OCI-LY7 (cell line): ENCODE results near the gene FOXO6. TPM values are rescaled to one million over a fixed set of nuclear protein-coding genes. Genes with fewer than 3 reads are reported as not detected.

ENCODE experiments used
- BruUV-seq: library from RNA; stranded (reverse); fragments of 400-500 nt; replicated peaks from 2 replicates; lab custom pipeline; 2021; lab: Mats Ljungman, UMichigan
- CTCF ChIA-PET: fragments of 300-600 bp; sonication (Branson Sonifier 250); formaldehyde crosslinking; loops from one replicate; lab custom pipeline; 2022; ENCODE audit warnings: antibody characterized with exemption; ENCODE audit not compliant: unreplicated experiment; lab: Charles Lee
- POLR2A ChIA-PET: fragments of 300-600 bp; sonication (Branson Sonifier 250); formaldehyde crosslinking; loops from one replicate; lab custom pipeline; 2022; ENCODE audit warnings: antibody characterized with exemption; lab: Charles Lee
- DNase-seq: peaks from one replicate; pipeline ENCODE4 v3.0.0-alpha.2; 2015; ENCODE audit warnings: low spot score
- H2AFZ ChIP-seq: fragments of 200-600 bp; sonication (generic), shearing (Covaris generic); 2 replicates; pipeline ENCODE4 v1.6.1; 2014; ENCODE audit warnings: mild to moderate bottlenecking, antibody characterized with exemption, low read length, moderate library complexity
- H3K27ac ChIP-seq: fragments of 200-600 bp; sonication (generic); 2 replicates; pipeline ENCODE4 v1.5.1; 2014; ENCODE audit warnings: mixed run types, low read depth, mild to moderate bottlenecking, moderate library complexity, low read length, inconsistent platforms; ENCODE audit not compliant: poor library complexity, severe bottlenecking
- H3K36me3 ChIP-seq: fragments of 200-600 bp; sonication (generic); 2 replicates; pipeline ENCODE4 v1.6.1; 2014; ENCODE audit warnings: mild to moderate bottlenecking, antibody characterized with exemption, low read length, moderate library complexity, mixed read lengths; ENCODE audit not compliant: insufficient read depth
- H3K4me1 ChIP-seq: fragments of 200-600 bp; sonication (generic); 2 replicates; pipeline ENCODE4 v1.5.1; 2014; ENCODE audit warnings: mild to moderate bottlenecking, low read length; ENCODE audit not compliant: insufficient read depth, poor library complexity, severe bottlenecking
- H3K4me2 ChIP-seq: fragments of 200-600 bp; sonication (generic); 2 replicates; pipeline ENCODE4 v1.6.1; 2014; ENCODE audit warnings: mild to moderate bottlenecking, low read length
- H3K4me3 ChIP-seq: fragments of 200-600 bp; sonication (generic); 2 replicates; pipeline ENCODE4 v1.5.1; 2014; ENCODE audit warnings: mild to moderate bottlenecking, low read depth, low read length; ENCODE audit not compliant: poor library complexity, severe bottlenecking
- H3K79me2 ChIP-seq: fragments of 200-600 bp; sonication (generic); 2 replicates; pipeline ENCODE4 v1.6.1; 2016; ENCODE audit warnings: low read depth, mild to moderate bottlenecking, low read length, moderate library complexity, mixed read lengths; ENCODE audit not compliant: insufficient read depth
- H3K9me2 ChIP-seq: fragments of 200-600 bp; sonication (generic); 2 replicates; pipeline ENCODE4 v1.6.1; 2016; ENCODE audit warnings: mild to moderate bottlenecking, low read length, mixed read lengths; ENCODE audit not compliant: insufficient read depth
- H3K9me3 ChIP-seq: fragments of 200-600 bp; sonication (generic); 2 replicates; pipeline ENCODE4 v1.6.1; 2014; ENCODE audit warnings: mild to moderate bottlenecking, mixed run types, low read length, mixed read lengths
- H4K20me1 ChIP-seq: fragments of 200-600 bp; sonication (generic); 2 replicates; pipeline ENCODE4 v1.6.1; 2014; ENCODE audit warnings: mild to moderate bottlenecking, antibody characterized with exemption, low read length, moderate library complexity, mixed read lengths; ENCODE audit not compliant: insufficient read depth
- CTCF ChIP-seq: fragments of 200-600 bp; sonication (generic); conservative IDR thresholded peaks from 2 replicates; pipeline ENCODE4 v1.5.1; 2014; ENCODE audit warnings: mild to moderate bottlenecking, antibody characterized with exemption, low read length, moderate library complexity, mixed read lengths
- EZH2phosphoT487 ChIP-seq: fragments of 200-600 bp; sonication (generic); IDR thresholded peaks from 2 replicates; pipeline ENCODE4 v1.6.1; 2018; ENCODE audit warnings: low read depth, borderline replicate concordance, mild to moderate bottlenecking, mixed run types, antibody characterized with exemption, low read length, moderate library complexity, mixed read lengths
- intact Hi-C: fragments of 100-400 bp; cut with micrococcal nuclease; formaldehyde crosslinking; loops from one replicate; pipeline ENCODE4 v1.10.0; 2022; ENCODE audit not compliant: unreplicated experiment
- total RNA-seq, 2 experiments: library from RNA; depleted of rRNA in 1 of 2; stranded (reverse); fragments of >200 nt in 1 of 2; shearing (Covaris generic) in 1 of 2; gene quantifications; 2 replicates each; pipeline ENCODE4 v1.2.3, GENCODE V29; 2014 to 2022

FOXO6 gene
- total RNA-seq, 2 experiments from 2014 or later = not detected

GRCh38 chr1:41408691-41409090 lies 47.5 kb downstream of the FOXO6 start:
- Histone ChIP-seq H3K27ac (no peak overlapping the region), H3K9me2 (no peaks in the 10 kb centered on the region), H3K4me1 (no peaks in the 10 kb centered on the region), H3K9me3 (no peaks in the 10 kb centered on the region), H3K4me3 (no peak overlapping the region), H2AFZ (no peak overlapping the region), H4K20me1 (no peaks in the 10 kb centered on the region), H3K4me2 (no peak overlapping the region), H3K79me2 (no peaks in the 10 kb centered on the region), H3K36me3 (no peaks in the 10 kb centered on the region)
- DNase-seq = no peak
- no TSS peak for BruUV-seq
- intact Hi-C loops = no loop called here
- no peak for TF ChIP-seq CTCF
- no peak for TF ChIP-seq EZH2phosphoT487
- CTCF ChIA-PET = interaction anchor here (0.5 to 0.6 kb wide), 2 partner anchors 14 to 90 kb away, joined by 3 read pairs; no protein-coding TSS in a partner anchor
- POLR2A ChIA-PET = no interaction called here

DNA sequence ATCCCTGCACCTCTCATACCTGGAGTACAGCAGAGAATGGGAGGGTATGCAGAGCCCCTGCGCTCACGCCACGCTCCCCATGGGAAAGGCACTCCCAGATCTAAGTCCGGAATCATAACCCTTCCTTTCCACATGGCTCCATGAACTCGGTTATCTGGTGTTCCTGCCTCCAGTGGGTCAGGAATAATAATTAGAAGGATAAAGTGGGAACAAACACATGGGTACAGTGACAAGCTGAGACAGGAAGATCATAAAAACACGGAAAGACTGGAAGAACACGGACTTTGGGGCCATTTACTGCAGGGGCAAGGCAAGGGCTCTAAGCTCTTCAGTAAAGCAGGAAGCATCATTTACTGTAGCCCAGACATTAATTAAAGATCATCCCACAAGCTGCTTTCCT lies 48.6 kb downstream of the FOXO6 start:
- Histone ChIP-seq H3K9me2 (no peaks in the 10 kb centered on the region), H2AFZ (no peak overlapping the region), H3K36me3 (no peaks in the 10 kb centered on the region), H3K4me1 (no peaks in the 10 kb centered on the region), H3K79me2 (no peaks in the 10 kb centered on the region), H3K9me3 (no peaks in the 10 kb centered on the region), H3K4me2 (no peak overlapping the region), H4K20me1 (no peaks in the 10 kb centered on the region), H3K4me3 (no peak overlapping the region), H3K27ac (no peak overlapping the region)
- DNase-seq = no peak
- ChIA-PET CTCF (no interaction called here), POLR2A (no interaction called here)
- BruUV-seq = no TSS peak
- intact Hi-C loops = loop anchor here (10.0 kb wide), 1 partner anchor 45 kb away; the partner anchor contains the start of gene FOXO6
- no peak for TF ChIP-seq EZH2phosphoT487

GRCh38 chr1:41410462-41410861 lies 49.2 kb downstream of the FOXO6 start:
- Histone ChIP-seq H3K9me2 (no peaks in the 10 kb centered on the region), H3K4me3 (no peak overlapping the region), H3K36me3 (no peaks in the 10 kb centered on the region), H3K9me3 (no peaks in the 10 kb centered on the region), H3K4me2 (no peak overlapping the region), H4K20me1 (no peaks in the 10 kb centered on the region), H2AFZ (no peak overlapping the region), H3K4me1 (no peaks in the 10 kb centered on the region), H3K27ac (no peak overlapping the region), H3K79me2 (no peaks in the 10 kb centered on the region)
- TF ChIP-seq CTCF (no peak), EZH2phosphoT487 (no peak)
- BruUV-seq = no TSS peak
- DNase-seq = no peak
- ChIA-PET CTCF (no interaction called here), POLR2A (no interaction called here)
- intact Hi-C loops = loop anchor here (10.0 kb wide), 1 partner anchor 46 kb away; the partner anchor contains the start of gene FOXO6
